NCI-H446 treated with DMSO at 0.1 percent for 48 hours (cell line): ENCODE measurements around the gene FST.

ENCODE experiments used
- DNase-seq: peaks from one replicate; lab custom pipeline; 2025; lab: John Stamatoyannopoulos, UW

Gene FST, protein sequence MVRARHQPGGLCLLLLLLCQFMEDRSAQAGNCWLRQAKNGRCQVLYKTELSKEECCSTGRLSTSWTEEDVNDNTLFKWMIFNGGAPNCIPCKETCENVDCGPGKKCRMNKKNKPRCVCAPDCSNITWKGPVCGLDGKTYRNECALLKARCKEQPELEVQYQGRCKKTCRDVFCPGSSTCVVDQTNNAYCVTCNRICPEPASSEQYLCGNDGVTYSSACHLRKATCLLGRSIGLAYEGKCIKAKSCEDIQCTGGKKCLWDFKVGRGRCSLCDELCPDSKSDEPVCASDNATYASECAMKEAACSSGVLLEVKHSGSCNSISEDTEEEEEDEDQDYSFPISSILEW

DNA sequence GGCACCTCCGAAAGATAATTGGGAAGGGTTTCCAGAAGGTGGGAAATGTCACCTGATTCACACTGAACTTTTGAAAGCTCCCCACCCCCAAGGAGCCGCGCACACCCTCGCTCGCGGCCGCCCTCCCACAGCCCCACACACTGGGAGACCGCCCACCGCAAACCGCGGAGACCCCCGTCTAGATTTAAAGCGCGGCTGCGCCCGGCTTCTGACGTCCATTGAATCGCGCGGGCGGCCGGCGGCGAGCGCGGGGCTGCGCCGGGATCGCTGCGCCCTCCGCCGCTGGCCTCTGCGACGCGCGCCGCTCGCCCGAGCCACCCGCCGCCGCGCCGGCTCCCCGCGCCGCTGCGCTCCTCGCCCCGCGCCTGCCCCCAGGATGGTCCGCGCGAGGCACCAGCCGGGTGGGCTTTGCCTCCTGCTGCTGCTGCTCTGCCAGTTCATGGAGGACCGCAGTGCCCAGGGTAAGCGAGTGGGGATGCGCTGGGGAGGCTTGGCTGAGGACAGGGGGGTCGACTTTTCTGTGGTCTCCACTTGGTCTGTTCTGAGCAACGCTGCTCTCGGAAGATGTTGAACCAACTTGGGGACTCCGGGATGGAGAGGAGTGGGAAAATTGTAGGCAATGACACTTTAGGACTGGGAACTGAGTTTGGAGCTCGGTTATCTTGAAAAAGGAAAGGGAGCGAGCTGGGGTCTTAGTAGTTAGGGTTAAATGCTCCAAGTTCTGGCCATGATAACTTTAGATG, at the start of gene FST:
FST (plus strand) TSS at position 214 of the 743 bp plus-strand sequence; CDS start at position 377, 163 bp downstream.
- DNase-seq = no peak

DNA sequence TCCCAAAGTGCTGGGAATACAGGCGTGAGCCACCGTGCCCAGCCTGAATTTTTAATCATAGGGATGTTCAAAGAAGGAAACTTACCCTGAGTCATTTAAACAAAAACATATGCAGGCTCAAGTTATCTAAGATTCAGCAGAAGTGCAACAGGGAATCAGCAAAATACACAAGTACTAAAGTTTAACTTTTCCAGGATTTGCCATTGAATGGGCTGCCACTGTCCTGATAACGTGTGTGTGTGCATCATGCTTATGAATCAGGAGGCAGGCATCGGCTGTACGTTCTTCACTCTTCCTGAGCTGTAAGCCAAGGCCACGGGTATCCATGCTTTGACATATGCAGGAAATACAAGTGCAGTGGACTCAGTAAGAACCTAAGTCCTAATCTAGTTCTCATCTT, 48.8 kb upstream of the FST start:
- DNase-seq = no peak

DNA sequence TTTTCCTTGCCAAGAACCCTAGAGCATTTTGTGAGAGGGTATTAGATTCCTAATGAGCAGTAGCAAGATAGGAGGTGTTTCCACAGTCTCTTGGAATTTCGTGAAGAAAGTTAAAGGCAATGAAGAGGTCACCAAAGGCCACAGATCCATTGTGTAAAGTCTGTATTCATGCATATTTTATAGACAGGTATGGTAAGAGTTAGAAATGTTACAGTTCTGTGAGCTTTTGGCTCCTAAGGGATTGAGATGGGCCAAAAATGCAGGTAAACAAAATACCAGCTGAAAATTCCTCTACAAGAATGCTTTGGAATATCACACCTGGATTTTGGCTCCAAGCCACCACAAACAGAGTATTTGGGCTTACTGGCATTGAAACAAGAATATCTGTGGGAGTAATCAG, 47.4 kb upstream of the FST start:
- no peak for DNase-seq

DNA sequence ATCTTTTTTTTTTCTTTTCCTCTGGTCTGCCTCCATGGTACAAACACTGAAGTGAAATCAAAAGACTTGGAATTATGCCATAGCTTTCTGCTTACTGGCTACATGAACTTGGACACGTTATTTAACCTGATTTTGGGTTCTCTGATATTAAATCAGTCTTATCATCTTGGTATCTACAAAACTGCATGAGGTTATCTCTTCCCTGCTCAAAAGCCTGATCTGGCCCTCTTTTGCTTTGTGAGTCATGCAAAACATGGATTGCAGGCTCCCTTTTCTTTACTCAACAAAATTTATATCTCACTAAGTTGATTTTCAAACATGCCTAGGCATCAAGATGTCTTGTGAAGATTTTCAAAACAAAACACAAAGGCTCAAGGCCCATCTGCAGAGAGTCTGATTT, 45.9 kb upstream of the FST start:
- no peak for DNase-seq

DNA sequence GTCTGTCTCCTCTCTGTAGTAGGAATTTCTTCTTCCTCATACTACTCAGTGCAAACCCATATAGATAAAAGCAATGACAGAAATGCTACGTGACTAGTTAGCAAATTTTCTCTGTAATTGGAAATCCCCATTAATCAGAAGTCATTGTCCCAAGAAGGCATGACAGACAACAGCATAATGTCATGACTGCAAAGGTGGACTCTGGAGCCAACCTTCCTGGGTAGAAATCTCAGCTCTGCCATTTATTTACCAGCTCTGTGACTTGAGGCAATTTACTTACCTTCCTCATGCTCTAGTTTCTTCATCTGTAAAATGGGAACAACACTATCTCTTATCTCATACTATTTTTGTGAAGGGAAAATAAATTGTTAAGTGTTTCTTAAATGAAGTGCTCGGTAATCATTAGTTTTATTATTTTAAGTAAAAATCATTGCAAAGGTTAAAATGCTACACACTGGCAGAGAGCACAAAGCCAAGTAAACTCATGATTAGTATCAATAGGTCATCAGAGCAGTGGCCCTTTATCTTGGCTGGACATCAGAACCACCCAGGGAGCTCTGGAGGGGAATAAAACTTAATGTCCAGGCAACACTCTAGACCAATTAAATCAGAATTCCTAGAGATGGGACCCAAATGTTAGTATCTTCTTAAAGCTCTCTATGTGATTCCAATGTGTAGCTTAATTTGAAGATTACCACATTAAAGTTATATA, 43.8 kb upstream of the FST start:
- DNase-seq = no peak

DNA sequence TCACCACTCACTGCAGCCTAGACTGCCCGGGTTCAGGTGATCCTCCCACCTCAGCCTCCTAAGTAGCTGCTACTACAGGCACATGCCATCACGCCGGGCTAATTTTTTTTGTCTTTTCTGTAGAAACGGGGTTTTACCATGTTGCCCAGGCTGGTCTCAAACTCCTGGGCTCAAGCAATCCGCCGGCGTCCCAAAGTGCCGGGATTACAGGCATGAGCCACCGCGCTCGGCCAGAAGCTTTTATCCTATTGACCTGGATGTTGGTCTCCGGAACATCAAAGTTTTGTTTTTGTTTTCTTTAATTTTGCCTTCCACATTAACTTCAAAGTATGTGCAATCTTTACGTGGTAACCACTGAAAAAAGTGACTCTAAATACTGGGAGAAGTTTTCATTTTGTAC, 42.4 kb upstream of the FST start:
- DNase-seq = no peak

DNA sequence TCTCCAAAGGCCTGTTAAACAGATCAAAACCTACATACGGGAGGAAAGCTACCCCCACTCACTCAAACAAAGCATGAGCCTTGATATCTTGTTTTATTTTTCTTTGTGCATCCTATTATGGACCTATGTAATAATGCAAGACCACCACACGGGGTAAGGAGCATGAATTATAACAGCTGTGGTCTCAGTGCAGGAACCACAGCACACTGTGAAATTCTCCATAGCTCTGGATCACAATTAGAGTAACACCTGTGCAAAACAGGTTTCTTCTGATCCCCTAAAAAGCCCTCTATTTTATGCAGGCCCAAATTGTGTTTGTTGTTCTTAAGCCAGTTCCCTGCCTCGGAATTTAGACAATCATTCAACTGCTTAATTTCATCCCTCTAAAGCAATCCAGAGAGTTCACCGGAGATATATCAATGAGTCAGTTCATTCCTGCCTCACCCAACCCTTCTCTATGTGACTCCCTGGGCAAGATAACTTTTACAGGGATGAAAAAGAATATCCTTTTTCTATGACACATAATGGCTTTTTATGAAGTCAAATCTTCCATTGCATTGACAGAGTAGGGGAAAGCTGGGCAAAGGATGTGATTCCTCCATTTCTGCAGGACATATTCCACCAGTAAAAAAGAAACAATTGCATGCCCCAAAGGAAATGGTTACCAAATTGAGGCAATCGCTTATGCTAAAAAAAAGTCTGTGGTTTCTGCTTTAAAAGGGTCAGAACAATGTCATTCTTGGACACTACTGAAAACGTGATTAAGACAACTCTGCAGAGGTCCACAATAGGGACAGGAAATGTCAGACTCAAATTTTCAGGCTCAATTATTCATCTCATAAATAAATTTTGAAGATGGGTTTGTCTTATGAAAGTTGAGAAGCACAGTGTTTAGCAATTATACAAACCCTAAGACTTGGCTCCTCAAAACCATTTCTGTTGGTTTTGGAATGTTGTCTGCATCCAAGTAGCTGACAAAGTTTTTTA, 41.6 kb upstream of the FST start:
- DNase-seq = no peak

DNA sequence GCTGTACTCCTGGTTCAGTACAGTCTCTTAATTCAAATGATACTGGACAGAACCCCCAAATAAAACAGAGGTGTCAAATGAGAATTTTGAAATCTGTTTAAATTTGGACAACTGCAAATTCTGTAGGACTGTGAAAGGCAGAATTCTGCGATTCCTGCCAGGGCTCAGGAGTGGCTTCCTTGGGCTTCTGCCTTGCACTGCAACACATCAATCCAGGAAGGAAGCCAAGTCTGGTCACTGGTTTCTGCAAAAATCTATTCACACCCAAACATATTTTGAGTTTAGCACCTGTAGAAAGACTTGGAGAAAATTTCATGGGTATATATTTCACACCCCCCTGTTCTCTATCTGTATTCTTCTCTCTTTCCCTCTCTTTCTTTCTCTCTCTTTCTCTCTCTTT, 37.5 kb upstream of the FST start:
- no peak for DNase-seq

DNA sequence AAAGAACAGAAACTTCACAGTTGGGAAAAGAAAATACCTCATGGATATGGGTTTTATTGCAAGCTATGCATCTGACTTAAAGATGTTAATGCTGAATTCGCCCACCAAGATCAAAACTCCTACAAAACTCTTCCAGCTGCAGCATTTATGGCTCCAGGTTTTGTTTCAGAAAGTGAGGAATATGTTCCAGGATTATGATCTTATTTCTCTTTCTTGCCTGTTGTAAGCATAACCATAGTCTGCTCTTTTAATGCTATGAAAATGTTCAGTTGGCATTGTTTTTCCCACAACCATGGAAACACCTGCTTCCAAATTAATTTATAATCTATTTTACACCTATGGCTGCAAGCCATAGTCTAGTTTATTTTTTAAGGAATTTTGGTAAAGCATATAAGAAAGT, 34.9 kb upstream of the FST start:
- no peak for DNase-seq

DNA sequence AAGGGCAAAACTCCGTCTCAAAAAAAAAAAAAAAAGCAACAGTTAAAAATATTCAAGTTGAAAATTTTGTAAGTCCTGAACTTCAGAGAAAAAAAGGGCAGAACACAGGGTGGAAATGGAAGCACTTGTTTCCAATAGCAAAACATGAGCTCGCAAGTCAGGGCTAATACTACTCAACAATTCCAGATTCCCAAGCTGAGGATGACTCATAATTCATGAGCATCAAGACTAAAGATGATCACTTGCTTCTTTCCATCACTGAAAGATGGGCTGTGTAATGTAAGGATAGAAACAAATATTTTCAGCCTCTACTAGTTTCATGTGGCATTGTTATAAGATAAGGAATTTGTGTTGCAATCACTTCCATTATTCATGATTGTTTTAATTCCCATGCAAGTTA, 33.5 kb upstream of the FST start:
- no peak for DNase-seq

DNA sequence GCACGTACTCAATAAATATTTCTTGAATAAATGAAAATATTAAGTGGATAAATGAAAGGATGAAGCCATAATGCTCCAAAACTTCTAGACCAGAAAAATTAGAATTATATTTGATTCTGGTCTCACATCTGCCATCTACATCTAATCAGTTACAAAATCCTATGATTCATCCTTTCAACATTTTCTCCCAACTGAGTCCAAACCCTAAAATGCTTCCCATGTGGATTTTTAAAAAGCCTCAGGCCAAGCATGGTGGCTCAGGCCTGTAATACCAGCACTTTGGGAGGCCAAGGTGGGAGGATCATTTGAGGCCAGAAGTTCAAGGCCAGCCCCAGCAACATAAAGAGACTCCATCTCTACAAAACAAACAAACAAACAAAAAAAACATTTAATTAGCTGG, 31.6 kb upstream of the FST start:
- no peak for DNase-seq

DNA sequence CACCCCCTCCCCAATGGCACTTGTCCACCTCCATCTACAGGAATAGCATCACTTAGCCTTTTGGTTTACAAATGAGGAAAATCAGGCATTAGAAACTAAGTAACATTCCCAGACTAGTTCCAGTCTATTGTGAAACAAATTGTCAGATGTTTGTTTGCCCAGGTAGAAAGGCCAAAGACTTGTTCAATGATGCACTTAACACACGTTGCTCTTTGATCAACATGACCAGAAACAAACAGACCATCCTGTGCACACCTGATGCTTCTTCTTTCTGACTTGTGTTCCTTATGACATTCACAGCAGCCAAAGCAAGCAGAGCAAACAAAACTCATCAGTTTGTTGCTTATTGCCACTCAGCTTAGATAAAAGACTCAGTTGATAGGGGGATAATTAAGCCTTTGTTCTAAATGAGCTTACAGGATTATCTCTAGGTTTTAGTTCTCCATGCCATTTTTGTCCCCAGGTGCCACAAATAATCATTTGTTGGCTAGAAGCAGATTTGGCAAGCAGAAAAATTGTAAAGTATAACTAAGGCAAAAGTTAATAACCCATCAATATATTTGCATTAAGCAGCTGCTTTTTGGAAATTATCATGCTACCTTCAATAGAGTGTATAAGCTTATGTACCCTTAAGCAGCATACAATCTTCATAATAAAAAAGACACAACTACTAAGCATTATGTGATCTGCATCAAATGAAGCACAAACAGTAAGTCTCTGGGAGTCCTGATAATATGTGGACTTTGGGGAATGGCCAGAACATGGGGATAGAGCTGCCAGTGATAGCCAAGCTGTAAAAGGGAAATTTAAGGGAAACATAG, 26.3 kb upstream of the FST start:
- DNase-seq = no peak

DNA sequence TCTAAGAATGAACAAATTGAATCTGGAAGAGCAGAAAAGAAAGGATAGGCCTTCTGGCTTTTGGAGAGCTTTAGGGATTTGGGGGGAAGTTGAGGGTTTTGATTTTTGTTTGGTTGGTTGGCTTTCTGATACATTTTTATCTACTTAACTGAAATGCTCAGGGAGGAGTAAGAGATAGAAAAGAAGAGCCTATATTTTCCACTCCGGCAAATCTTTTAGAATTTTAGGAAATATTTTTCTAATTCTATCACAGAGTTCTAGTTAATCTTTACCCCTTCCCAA, 25.8 kb upstream of the FST start:
- no peak for DNase-seq

DNA sequence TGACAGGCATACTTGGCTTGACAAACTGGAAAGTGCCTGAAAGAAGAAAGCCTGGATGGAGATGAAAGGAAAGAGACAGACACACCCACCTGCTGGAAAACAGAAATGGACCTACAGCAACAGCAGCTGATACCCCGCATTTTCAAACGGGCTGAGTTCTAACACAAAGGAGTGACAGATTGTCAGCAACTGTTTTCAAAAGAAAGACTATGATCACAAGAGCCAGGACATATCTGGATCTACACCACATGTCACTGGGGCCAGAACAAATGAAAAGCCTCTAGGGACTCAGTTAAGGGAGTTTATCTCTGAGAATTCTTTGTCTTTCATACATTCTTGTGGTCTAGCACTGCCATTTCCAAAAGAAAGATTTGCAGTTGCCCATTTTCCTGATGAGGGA, 24.1 kb upstream of the FST start:
- DNase-seq = no peak

DNA sequence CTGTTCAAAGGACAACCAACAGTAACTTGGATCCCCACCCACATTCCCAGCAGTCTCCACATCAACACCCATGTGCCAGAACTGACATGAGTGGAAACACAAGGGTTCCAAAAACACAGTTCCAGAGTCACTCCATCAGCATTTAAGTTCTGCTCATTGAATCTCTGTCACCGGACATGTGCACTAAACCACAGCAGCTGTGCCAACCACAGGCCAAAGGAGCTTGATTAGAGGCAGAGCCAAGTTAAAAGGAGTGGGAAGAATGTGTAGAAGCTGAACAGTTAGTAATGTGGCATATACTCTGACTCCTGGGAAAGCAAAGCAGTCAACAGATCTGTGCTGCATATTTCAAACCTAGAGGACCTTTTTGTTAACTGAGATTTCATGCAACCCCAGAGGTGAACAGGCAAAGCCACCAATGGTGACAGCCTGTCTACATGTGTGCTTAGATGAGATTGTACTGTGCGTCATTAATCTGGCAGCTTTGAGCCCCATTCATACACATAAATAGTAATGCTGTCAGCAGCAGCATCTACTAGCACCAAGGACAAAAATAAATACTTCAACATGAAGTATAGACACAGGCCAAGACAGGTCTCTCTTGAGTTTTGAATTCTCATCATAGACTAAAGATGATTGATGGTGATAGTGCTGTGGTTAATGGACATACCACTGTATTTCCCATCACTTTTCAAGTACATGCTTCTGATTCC, 16.4 kb upstream of the FST start:
- no peak for DNase-seq

DNA sequence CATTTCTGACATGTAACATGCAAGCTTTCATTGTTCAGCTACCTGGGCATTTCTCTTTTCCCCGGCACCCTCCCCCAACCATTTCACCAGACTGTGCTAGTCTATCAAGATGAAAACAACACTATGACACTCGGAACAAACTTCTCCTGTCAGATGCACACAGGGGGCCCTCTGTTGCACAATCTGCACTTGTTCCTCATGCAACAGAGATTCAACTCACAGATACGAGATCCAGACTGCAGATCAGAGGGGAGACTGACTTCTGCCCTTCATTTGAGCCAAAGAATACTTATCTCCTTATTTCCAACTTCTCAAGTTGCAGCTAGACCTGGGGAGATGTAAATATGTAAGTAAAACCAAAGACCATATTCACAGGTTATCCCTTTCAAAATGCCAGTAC, 15.7 kb upstream of the FST start:
- no peak for DNase-seq

DNA sequence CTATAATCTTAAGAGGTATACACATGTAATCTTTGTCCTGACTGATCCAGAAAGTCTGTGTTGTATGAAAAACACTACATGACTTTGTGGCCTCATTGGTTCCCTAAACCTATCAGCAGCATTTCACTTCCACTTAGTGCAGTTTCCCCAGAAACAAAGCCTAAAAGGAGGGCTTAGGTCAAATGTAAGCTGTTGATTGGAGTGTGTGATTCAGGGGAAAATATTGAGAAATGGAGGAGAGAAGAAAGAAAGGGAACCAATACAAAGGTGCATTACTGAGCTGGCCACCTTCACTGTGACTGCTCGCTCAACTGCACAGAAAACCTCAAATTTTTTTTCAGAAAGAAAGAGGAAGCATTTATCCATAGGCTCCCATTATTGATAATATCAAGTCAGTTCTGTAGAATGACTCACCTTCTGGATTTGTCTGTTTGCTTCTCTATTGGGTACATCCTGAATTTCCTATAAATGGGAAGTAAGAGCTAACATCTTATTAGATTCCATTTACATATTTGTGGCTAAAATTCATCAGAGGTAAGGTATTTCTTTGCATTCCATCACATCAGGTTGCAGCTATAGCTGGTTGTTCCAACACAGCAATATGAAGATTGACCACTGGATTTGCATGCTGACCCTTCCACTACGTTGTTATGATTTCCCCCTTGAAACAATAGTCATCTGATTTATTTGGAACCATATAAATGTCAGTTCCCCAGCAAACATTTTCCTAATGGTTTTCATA, 10.3 kb upstream of the FST start:
- DNase-seq = no peak

DNA sequence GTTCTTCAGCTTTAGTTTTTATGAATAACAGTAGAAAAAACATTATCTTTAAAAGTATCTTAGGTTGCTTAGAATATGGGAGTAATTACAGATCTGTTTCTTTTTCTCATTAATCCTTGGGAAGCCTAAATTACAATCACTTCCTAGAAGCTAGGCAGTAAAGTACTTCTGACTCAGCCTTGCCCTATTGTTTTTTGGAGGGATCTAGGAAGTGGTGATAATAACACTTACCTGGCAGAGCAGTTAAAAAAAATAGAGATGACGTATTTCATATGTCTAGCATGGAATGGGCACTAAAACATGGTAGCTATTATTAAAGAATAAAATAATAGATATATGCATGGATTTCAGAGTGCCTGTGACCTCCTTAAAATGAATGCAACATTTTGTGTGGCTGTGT, 8.2 kb upstream of the FST start:
- no peak for DNase-seq

DNA sequence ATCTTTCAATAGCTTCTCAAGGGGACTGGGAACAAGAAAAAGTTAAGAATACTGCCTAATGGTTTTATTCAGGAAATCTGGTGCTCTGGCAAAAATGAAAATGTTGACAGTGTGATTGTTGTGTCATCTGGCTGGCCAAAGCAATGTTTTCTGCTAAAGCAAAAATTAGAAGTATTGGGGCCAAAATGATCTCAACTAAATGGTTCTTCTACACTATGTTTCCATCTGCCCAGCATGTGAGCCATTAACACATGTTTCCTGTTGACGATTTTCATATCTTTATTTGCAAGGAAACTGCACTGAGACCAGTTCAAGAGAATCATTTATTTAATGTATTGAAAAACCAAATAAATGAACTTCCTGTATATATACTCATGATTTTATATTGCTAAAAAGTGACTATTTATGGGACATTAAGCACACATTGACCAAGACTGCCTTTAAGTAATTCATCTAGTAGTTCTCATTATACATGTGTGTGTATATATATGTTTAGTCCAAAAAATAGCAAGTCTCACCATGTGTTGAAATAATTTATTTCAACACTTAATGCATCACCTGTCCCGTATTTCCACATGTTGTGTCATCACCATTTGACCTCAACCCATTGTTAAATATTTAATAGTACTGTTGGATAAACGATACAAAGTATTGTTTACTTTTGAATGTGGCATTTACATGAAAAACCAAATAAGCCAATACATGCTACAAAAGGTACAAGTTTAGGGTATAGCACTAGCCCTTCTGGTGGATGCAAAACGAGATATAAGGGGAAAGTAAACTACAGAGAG, 7.5 kb upstream of the FST start:
- no peak for DNase-seq
